HG02623 (cell line): ENCODE measurements around the gene HPS1.

Source experiments
- ATAC-seq: cut with Tn5 transposase; IDR thresholded peaks from one replicate; pipeline ENCODE4 v1.9.1; 2021; ENCODE audit warnings: moderate library complexity; ENCODE audit not compliant: unreplicated experiment

Gene HPS1

DNA sequence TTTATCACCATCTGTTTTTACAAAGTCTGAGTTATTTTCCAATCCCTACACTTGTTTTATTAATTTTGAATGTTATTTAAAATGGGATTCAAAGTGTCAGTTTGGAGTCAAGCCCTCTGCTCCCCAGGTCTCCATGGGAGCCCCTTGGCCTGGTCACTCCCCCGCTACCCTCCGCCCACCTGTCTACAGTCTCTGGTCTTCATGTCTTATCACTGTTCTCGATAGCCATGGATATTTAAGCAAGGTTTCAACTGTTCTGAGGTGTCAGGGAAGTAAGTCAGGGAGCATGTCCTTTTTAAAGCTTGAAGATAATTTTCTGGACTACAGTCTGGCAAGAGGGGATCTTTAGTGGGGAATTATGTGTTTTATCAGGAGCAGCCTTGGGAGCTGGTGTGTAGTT is 19.1 kb upstream of the HPS1 start:
- ATAC-seq: no peak

DNA sequence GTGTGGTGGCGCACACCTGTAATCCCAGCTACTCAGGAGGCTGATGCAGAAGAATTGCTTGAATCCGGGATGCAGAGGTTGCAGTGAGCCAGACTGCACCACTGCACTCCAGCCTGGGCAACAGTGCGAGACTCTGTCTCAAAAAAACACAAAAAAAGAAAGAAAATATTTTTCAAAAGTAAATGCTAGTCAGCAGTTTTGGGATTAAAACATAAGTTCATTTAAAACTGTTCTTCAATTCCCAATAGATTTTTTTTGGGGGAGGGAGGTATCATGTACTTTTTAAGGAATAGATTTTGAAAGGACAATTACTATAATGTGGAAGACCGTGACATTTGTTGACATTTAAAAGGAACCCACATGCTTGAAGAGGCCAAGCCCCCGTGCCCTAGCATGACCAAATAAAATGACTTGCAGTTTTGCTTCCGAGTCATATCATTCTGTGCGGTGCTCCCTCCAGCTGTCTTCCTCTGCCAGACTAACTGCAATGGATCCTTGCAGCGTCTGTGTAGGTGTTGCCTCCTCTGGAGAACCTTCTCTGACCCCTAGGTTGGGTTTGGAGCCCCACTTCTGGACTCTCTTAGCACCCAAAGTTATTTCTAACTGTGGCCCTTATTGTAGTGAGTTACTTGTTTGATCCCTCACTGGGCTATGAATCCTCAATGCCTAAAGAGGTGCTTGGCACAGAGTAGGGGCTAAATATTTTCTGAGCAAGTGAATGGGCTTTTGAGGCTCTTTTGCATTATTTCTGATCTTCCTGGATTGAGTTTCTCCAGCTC is 17.4 kb upstream of the HPS1 start:
- no peak for ATAC-seq

- ATAC-seq: no peak
Observed at GRCh38 chr10:98463016-98463415, 16.3 kb upstream of the HPS1 start.

GRCh38 chr10:98461500-98461842 is 14.7 kb upstream of the HPS1 start:
- no peak for ATAC-seq

- ATAC-seq: no peak
Observed at GRCh38 chr10:98460837-98461499, 14.2 kb upstream of the HPS1 start.

- no peak for ATAC-seq
Observed at GRCh38 chr10:98458809-98459784, 12.4 kb upstream of the HPS1 start.

DNA sequence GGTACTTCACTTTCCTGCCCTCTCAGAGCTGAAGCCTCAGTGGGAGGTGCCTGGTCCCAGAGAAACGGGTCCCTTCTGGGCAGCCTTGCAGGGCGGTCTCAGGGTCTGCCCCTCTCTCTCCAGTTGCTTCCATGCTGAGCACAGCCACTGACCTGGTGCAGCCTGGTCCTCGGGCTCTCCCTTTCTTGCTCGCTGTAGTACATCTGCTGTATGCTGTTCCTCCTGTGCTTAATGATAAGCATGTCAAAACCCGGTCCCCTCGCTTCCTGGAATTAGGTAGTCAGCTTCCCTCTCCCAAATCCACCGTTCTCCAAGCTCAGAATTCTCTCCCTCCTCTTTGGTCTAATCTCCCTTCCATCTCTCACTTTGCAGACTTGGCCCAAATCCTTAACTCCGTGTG is 11.0 kb upstream of the HPS1 start:
- ATAC-seq: no peak

DNA sequence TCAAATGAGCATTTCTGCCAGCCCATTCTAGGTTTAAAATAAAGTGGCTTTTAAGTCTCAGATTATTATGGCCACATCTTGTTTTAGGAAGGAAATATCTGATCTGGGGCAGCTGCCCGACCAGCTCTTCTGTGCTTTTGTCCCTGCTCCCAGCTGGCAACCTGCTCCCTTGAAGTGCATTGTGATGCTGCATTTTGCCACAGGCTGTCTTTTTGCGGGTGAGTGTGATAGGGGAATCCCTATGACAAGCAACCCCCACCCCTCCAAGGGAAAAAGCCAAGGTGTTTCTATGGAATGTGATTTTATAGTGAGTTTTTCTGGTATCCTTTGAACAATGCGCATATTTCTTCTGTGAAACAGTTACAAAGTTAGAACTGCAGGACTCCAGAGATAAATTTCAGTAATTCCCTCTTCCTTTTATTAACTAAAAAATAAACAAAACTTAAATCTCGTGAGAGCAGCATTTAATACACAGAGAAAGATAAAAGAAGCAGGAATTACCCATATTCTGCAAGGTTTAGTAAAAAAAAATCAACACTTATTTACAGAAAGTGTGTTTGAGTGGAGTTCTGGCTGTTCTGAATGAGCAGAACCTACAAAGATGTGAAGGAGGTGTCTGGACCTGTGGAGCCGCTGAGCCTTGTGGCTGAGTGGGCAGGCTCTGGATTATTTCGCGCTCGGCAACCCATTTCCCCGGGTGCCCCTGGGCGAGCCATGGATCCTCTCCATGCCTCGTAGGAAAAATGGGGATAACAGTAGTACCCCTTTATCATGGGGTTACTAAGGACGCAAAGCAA is 10.1 kb upstream of the HPS1 start:
- no peak for ATAC-seq

- no peak for ATAC-seq
Observed at GRCh38 chr10:98456043-98456570, 9.4 kb upstream of the HPS1 start.

DNA sequence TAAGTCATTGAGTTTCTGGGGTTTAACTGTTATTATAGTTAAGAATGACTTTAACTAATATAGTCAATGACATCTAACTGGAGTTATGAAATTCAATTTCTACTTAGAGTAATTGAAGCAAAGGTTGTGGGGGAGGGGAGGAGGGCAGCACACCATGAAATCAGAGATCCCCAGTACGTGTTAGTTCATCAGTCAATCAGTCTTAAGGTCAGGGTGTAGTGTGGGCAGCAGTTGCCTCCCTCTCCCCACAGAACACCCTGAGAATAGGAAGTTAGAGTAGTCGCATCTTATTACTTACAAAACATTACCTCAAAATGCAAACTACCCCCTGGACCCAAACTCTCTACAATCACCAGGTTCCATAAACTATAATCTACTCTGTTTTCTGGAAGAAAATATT is 7.0 kb upstream of the HPS1 start:
- ATAC-seq: no peak

DNA sequence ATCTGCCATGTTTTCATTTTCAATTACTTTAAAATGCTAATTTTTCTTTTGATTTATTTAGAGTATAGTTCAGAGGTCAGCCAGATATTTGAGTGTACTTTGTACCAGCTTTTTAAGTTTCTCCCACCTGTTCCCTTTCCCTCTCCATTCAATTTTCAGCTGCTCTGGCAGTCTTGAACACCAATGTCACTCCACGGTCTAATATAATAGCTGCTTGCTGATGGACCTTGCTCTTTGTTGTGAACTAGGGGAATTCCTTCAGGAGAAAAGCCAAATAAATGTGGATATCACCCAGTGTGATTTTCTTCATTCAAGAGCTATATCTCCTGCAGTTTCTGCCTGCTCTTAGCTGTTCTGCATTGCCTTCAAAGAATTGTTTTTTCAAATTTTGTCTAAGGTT is 3.9 kb upstream of the HPS1 start:
- ATAC-seq: no peak

GRCh38 chr10:98449287-98449686 is 2.6 kb upstream of the HPS1 start:
- no peak for ATAC-seq

GRCh38 chr10:98446151-98446660 is 529 bp downstream of the HPS1 start:
- peak; percentile 20 for ATAC-seq

GRCh38 chr10:98445200-98445812 is 1.4 kb downstream of the HPS1 start:
- ATAC-seq: no peak

GRCh38 chr10:98444314-98445006 is 2.3 kb downstream of the HPS1 start:
- ATAC-seq: no peak

DNA sequence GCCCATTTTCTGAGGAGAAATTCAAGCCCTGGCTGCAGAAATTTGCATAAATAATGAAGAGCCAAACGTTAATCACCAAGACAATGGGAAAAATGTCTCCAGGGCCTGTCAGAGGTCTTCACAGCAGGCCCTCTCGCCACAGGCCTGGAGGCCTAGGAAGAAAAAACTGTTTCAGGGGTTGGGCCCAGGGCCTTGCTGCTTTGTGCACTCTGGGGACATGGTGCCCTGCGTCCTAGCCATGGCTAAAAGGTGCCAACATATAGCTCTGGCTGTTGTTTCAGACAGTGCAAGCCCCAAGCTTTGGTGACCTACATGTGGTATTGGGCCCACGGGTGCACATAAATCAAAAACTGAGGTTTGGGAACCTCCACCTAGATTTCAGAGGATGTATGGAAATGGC is 8.0 kb downstream of the HPS1 start:
- no peak for ATAC-seq

DNA sequence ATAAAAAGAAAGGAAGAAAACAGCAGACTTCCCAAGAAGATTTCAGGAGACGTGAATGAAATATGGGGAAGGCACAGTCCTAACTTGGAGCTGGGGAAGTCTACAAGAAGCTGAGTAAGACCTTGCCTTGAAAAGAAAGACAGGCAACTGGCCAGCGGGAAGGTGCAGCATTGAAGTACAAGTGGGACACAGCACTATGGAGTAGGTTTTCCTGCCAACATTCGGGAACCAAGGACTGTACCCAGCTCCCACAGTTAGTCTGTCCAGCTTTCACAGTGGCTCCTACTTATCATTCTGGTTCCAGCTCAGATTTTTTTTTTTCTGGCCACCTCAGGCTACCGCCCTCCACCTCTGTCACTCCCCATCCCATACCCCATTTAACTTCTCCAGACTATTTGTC is 10.0 kb downstream of the HPS1 start:
- no peak for ATAC-seq

DNA sequence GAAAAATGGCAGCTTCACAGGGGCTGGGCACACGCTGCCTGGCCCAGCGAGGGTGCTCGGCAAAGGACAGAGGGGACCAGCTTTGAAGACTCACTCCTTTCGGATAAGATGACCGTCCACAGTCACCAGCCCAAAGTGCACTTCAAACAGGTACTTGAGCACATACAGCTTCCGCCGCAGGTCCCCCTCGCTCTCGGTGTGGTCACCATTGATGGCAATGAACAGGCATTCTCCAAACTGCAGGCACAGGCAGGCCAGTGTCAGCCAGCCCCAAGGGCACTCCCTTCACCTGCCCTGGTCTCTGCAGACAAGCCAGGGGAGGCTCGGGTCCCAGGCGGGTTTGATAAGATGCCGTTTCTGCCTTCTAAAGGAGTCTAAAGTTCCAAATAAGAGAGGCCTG is 11.6 kb downstream of the HPS1 start:
- no peak for ATAC-seq
